HCT116 (cell line): ENCODE measurements around the gene GCN1.

ENCODE experiments used
- ATF3 ChIP-seq: IDR thresholded peaks from 2 replicates; pipeline ENCODE4 v1.6.1; 2012
- CTCF ChIP-seq, 3 experiments: fragments of 200-600 bp in 1 of 3; sonication (generic) in 1 of 3; IDR thresholded peaks in 2 of 3; conservative IDR thresholded peaks in 1 of 3; 2 replicates each; pipeline ENCODE4 v1.5.1; 2012 to 2017; ENCODE audit warnings: low read depth in 2 of 3, low read length in 2 of 3, antibody characterized with exemption in 1 of 3, borderline replicate concordance in 1 of 3, control low read depth in 1 of 3, mild to moderate bottlenecking in 1 of 3, mixed read lengths in 1 of 3, mixed run types in 1 of 3, moderate library complexity in 1 of 3; ENCODE audit not compliant: insufficient read depth in 1 of 3
- ELF1 ChIP-seq: IDR thresholded peaks from 2 replicates; pipeline ENCODE4 v1.6.1; 2012; ENCODE audit warnings: low read depth, borderline replicate concordance
- EZH2 ChIP-seq: fragments of 200-600 bp; sonication (generic); IDR thresholded peaks from 2 replicates; pipeline ENCODE4 v1.6.1; 2017; ENCODE audit warnings: antibody characterized with exemption, mixed run types
- FOSL1 ChIP-seq: IDR thresholded peaks from 2 replicates; pipeline ENCODE4 v1.6.1; 2012; ENCODE audit warnings: low read depth
- MAX ChIP-seq: IDR thresholded peaks from 2 replicates; pipeline ENCODE4 v1.6.1; 2012
- POLR2A ChIP-seq: IDR thresholded peaks from 2 replicates; pipeline ENCODE4 v1.7.0; 2011; ENCODE audit warnings: borderline replicate concordance; ENCODE audit not compliant: insufficient read depth, insufficient read length; ENCODE audit errors: extremely low read depth
- RAD21 ChIP-seq: IDR thresholded peaks from 2 replicates; pipeline ENCODE4 v1.6.1; 2012; ENCODE audit warnings: low read depth, mild to moderate bottlenecking
- REST ChIP-seq: IDR thresholded peaks from 2 replicates; pipeline ENCODE4 v1.6.1; 2012; ENCODE audit warnings: low read depth
- SIN3A ChIP-seq: IDR thresholded peaks from 2 replicates; pipeline ENCODE4 v1.6.1; 2012; ENCODE audit warnings: low read depth
- YY1 ChIP-seq: IDR thresholded peaks from 2 replicates; pipeline ENCODE4 v1.6.1; 2011; ENCODE audit warnings: low read length, low read depth, moderate library complexity, mild to moderate bottlenecking; ENCODE audit not compliant: insufficient replicate concordance; ENCODE audit errors: extremely low read depth
- ZFX ChIP-seq: fragments of 450-650 bp; IDR thresholded peaks from 2 replicates; pipeline ENCODE4 v1.6.1; 2017

GRCh38 chr12:120115692-120116440 lies 78.6 kb downstream of the GCN1 start:
- TF ChIP-seq CTCF (IDR thresholded peaks at IDR 0.05 in 2 of 3, conservative IDR thresholded peaks at IDR 0.05 in 1 of 3; ENCODE audit: borderline replicate concordance in 1 of 3, insufficient read depth in 1 of 3, low read depth in 2 of 3, low read length in 2 of 3) = no peak
- TF ChIP-seq SIN3A = no peak
- no peak for TF ChIP-seq EZH2
- TF ChIP-seq FOSL1 = no peak
- TF ChIP-seq RAD21 = no peak
- TF ChIP-seq ATF3 = no peak
- no peak for TF ChIP-seq POLR2A
- TF ChIP-seq REST = no peak
- peak; percentile 71 for TF ChIP-seq MAX
- no peak for TF ChIP-seq YY1
- no peak for TF ChIP-seq ZFX
- TF ChIP-seq ELF1 = no peak
